HG02571 (cell line): Measurements from ENCODE around the gene SSPN.

ENCODE experiments used
- ATAC-seq: cut with Tn5 transposase; IDR thresholded peaks from one replicate; pipeline ENCODE4 v1.9.1; 2021; ENCODE audit warnings: mild to moderate bottlenecking, moderate library complexity; ENCODE audit not compliant: unreplicated experiment

Gene SSPN

GRCh38 chr12:26281320-26281719 lies 85.9 kb downstream of the SSPN start:
- no peak for ATAC-seq

- ATAC-seq: no peak
Observed at GRCh38 chr12:26282339-26282940, 87.1 kb downstream of the SSPN start.

GRCh38 chr12:26283046-26283445 lies 87.7 kb downstream of the SSPN start:
- no peak for ATAC-seq

DNA sequence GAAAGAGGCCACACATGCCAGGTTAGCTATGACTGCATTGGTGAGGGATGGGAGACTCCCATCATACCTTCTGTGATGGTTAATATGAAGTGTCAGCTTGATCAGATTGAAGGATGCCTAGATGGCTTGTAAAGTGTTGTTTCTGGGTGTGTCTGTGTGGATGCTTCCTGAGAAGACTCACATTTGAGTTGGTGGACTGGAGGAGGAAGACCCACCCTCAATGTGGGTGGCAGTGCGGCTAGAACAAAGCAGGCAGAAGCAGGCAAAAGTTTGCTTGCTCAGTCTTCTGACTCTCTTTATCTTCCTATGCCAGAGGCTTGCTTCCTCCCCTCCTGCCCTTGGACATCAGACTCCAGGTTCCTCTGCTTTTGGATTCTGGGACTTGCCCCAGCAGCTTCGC lies 88.2 kb downstream of the SSPN start:
- ATAC-seq: no peak

GRCh38 chr12:26285401-26285800 lies 90.0 kb downstream of the SSPN start:
- ATAC-seq: no peak

DNA sequence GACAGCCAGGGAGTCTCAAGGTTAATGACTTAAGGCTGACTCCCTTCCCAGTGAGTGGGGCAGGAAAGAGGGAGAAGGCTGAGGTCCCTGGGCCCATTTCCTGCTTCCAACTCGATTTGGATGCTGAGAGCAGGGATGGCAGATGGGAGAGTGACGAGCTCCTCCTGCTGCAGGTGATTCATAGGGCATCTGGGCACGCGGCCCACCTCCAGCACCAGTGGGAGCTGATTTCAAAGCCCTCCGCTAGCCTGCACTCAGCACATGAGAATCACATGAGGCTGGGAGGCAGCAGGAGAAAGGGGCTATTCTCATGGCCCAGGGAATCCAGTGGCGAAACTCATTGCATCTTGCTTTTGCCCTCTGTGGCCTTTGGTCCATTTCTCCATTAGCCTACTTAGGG lies 90.8 kb downstream of the SSPN start:
- ATAC-seq: no peak

GRCh38 chr12:26287671-26288381 lies 92.5 kb downstream of the SSPN start:
- no peak for ATAC-seq

GRCh38 chr12:26290565-26290964 lies 95.2 kb downstream of the SSPN start:
- no peak for ATAC-seq

- no peak for ATAC-seq
Observed at GRCh38 chr12:26292596-26292995, 97.2 kb downstream of the SSPN start.

DNA sequence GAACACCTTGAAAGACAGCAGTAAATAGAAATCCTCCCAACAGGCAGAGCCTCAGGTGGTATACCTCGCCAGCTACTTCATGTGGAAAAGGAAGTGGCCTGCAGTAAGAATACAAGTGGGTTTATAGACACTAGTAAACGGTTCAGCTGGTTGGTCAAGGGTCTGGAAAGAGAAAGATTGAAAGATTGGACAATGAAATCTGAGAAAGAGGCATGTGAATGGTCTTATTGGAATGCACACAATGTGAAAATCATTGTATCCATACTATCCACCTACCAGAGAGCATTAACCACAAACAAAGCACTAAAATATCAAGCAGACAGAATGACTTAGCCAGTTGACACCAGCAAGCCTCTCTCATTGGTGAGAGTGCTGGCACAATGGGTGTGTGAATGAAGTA lies 98.2 kb downstream of the SSPN start:
- ATAC-seq: no peak

DNA sequence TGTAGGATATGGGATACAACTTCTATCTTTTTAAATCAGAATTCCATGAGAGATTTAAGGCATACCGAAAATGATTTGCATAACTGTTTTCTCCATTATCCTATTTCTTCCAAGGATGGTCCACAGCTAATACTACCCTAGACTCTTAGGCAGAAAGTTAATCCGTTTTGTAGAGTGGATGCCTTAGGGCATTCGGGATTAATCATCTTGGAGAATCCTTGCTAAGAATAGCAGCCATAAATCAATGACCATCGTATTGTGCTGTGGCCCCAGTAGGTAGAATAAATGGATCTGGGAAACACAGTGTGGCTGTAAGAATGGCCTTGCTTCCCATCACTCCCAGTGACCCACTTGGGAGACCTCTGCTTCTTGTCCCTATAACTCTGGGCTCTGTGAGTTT lies 99.6 kb downstream of the SSPN start:
- no peak for ATAC-seq

DNA sequence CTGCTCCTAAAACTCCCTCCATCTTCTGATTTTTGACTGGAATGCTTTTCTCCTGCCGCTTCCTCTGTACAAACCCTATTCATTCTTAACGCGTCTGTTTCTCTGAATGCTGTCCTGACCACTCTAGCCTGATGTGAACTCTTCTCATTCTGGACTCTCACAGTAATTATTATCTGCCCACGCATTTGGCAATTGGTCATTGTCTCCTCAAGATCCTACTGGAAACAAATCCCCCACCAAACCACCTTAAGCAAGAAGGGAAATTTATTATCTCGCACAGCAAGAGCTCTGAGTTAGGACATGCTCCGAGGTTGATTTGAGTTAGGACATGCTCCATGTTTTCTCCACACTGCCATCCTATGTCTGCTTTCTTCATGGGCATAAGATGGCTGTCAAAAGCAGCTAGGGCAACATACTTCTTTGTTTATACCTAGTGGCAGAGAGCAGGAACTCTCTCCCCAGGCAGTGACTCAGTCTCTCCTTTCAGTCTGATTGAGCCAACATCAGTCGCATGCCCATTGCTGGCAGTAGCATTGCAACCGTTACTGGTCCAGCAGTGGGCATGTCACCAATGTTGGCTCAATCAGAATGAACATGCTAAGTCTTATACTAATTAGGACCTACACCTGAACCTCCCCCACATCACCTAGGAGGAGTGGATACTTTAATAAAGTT lies 102.2 kb downstream of the SSPN start:
- no peak for ATAC-seq

GRCh38 chr12:26298785-26299621 lies 103.6 kb downstream of the SSPN start:
- ATAC-seq: peak; percentile 99

- no peak for ATAC-seq
Observed at GRCh38 chr12:26299751-26300150, 104.4 kb downstream of the SSPN start.
